IPS-18c (cell line): ENCODE data around the gene DOC2B.
"Not testable (repeated sequence)": the region's sequence is repeated elsewhere in the genome, so short reads cannot be mapped to it uniquely, and the experiment has no call there.

Experiments
- H3K4me3 ChIP-seq: 2 replicates; pipeline ENCODE4 v1.7.0; 2013; ENCODE audit warnings: low read depth, mild to moderate bottlenecking, low read length, moderate library complexity; ENCODE audit not compliant: insufficient read depth
- H3K9me3 ChIP-seq: one replicate; pipeline ENCODE4 v1.6.1; 2013; ENCODE audit warnings: mild to moderate bottlenecking, low read length, moderate library complexity; ENCODE audit not compliant: control insufficient read depth, insufficient read depth

The DOC2B gene

DNA sequence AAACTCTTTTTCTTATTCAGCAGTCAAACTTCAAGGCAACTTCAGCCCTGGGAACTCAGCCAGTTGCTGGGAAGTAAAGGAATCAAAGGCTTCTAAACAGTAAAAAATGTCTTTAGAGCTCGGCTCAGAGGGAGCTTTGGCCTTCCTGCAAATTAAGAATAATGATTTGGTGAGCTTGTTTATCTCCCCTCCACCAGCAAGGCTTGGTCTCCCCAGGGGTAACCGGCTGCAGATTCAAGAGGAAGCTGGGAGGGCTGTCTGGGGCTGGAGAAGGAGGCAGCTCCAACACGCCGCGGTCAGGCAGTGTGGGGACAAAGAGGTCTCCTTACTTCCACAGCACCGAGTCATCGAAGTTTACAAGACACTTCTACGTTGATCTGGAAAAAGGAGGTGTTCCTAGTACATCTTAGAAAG is 17.7 kb upstream of the DOC2B start:
- Histone ChIP-seq H3K9me3 (no peaks in the 10 kb centered on the region), H3K4me3 (no peak overlapping the region)

DNA sequence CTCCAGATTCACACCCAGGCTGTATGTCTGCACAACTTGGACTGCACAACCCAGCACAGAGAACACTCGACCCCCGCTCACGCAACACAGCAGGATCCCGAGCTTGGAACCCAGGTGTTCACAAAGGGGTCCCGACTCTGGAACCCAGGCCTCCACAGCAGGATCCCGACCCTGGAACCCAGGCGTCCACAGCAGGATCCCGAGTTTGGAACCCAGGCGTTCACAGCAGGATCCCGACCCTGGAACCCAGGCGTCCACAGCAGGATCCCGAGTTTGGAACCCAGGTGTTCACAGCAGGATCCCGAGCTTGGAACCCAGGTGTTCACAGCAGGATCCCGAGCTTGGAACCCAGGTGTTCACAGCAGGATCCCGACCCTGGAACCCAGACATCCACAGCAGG is 16.8 kb upstream of the DOC2B start:
- not testable (repeated sequence) for H3K4me3 ChIP-seq

DNA sequence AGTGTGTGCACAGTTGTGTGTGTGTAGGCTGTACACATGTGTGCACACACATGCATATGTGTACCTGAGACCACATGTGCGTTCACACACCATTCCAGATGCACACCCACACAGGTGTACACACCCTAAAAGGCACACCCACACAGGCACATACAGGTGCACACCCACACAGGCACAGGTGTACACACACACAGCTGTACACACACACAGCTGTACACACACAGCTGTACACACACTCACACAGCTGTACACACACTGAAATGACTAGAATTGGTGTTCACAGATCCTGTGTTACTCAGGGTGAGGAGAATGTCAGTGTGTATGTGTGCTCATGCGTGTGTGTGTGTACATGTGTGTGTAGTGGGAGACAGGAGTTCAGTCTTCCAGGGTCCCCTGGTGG is 15.9 kb upstream of the DOC2B start:
- H3K4me3 ChIP-seq = no peak overlapping the region

More for the DNA sequence above, 16.8 kb upstream of the DOC2B start:
- H3K9me3 ChIP-seq = not testable (repeated sequence)

DNA sequence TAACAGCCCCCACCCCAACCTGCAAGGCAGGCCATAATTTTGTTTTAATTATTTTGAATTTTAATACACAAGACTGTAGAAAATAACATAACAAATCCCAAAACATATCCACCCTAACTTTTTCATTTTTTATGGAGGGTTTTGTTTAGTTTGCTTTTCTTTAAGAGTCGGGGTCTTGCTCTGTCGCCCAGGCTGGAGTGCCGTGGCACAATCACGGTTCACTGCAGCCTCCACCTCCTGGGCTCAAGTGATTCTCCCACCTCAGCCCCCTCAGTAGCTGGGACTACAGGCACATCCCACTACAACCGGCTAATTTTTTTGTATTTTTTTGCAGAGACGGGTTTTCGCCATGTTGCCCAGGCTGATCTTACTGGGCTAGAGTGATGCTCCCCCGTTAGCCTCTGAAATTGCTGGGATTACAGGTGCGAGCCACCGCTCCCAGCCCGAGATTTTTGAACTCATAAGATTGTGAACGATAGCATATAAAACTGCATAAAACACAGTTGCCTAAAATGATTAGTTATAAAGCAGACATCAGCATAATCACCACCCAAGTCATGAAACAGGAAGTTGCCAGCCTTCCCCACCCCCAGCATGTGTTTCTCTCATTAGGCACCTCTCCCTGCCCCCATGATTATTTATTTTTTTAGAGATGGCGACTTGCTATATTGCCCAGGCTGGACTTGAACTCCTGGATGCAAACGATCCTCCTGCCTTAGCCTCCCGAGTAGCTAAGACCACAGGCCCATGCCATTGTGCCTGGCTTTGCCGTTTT is 13.6 kb upstream of the DOC2B start:
- H3K9me3 ChIP-seq = no peaks in the 10 kb centered on the region
- no peak overlapping the region for H3K4me3 ChIP-seq

More for the DNA sequence above, 15.9 kb upstream of the DOC2B start:
- no peaks in the 10 kb centered on the region for H3K9me3 ChIP-seq

GRCh38 chr17:193841-194806 is 12.7 kb upstream of the DOC2B start:
- H3K9me3 ChIP-seq = no peaks in the 10 kb centered on the region
- H3K4me3 ChIP-seq = no peak overlapping the region

- no peaks in the 10 kb centered on the region for H3K9me3 ChIP-seq
- H3K4me3 ChIP-seq = no peak overlapping the region
Measured at GRCh38 chr17:193426-193810, 12.0 kb upstream of the DOC2B start.

GRCh38 chr17:192666-193425 is 11.4 kb upstream of the DOC2B start:
- H3K9me3 ChIP-seq = no peaks in the 10 kb centered on the region
- no peak overlapping the region for H3K4me3 ChIP-seq

GRCh38 chr17:189444-189843 is 8.0 kb upstream of the DOC2B start:
- no peak overlapping the region for H3K4me3 ChIP-seq
- H3K9me3 ChIP-seq = no peaks in the 10 kb centered on the region

DNA sequence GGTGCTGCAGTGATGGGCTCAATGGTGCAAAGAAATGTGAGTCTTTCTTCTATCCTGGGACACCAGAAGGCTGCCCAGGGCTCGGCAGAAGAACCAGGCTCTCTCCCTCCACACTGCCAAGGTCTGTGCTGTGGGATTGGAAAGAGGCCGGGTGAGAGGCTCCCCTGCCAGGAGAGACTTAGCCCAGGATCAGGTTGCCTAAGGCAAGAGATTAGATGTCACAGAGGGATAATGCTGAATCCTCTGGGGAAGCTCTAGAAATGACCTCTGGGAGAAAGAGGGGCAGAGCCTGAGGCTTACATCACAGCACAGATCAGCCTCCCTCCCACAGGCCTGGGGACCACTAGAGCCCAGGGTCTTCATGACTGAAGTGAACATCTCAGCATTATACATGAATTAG is 5.7 kb upstream of the DOC2B start:
- Histone ChIP-seq H3K9me3 (no peaks in the 10 kb centered on the region), H3K4me3 (no peak overlapping the region)

DNA sequence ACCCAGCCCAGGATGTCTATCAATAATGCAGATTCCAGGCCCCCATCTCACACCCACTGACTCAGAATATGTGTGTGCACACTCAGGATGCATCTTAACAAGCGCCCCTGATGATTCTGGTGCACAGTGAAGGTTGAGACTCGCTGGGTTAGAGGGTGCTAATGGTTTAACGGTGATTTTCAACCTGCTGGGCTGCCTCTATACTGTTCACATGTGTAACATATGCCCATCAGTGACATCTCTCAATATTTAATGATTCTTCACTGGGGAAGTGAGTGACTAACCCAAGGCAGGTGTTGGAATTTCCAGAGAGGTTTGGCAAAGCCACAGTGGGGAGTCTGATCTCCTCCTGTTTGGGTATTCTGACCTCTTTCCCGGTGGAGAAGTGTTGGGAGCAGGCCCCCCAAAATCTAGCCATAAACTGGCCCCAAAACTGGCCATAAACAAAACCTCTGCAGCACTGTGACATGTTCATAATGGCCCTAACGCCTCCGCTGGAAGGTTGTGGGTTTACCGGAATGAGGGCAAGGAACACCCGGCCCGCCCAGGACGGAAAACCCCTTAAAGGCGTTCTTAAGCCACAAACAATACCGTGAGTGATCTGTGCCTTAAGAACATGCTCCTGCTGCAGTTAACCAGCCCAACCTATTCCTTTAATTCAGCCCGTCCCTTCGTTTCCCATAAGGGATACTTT is 4.1 kb upstream of the DOC2B start:
- no peak overlapping the region for H3K4me3 ChIP-seq
- no peaks in the 10 kb centered on the region for H3K9me3 ChIP-seq

GRCh38 chr17:183021-183420 is 1.6 kb upstream of the DOC2B start:
- Histone ChIP-seq H3K9me3 (no peaks in the 10 kb centered on the region), H3K4me3 (no peak overlapping the region)

DNA sequence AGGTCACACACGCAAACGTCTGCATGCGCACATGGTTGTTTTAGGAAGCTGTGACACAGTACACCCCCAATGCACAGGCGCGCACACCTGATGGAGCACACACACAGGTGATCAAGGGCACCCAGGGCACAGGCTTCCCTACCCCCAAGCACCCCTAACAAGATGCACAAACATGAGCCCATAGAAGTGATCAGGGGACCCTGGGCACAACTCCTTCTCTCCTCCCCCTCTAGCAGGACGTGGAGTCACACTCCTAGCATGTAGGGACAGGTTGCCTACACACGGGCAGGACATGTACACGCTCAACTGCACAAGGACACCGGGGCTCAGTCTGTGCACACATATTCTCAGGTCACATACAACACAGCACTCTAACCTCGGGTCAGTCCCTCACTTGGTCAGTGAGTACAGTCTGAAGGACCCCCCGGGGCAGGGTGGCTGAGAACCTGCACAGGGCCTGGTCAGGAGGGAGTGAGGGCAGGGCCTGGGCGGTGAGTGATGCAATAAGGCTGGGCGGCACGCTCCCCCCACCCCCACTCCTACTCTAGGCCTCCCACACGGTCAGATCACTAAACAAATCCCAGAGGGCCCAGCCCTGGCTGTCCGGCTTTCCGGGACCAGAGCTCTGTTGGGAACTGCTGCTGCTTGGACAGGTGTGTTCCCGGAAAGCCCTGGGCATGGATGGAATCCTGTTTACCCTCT is 751 bp upstream of the DOC2B start:
- peak overlapping the region; percentile 9 for H3K4me3 ChIP-seq
- H3K9me3 ChIP-seq = no peaks in the 10 kb centered on the region

- Histone ChIP-seq H3K9me3 (no peaks in the 10 kb centered on the region), H3K4me3 (peak overlapping the region; percentile 55)
Measured at GRCh38 chr17:180381-181244, 837 bp downstream of the DOC2B start.

DNA sequence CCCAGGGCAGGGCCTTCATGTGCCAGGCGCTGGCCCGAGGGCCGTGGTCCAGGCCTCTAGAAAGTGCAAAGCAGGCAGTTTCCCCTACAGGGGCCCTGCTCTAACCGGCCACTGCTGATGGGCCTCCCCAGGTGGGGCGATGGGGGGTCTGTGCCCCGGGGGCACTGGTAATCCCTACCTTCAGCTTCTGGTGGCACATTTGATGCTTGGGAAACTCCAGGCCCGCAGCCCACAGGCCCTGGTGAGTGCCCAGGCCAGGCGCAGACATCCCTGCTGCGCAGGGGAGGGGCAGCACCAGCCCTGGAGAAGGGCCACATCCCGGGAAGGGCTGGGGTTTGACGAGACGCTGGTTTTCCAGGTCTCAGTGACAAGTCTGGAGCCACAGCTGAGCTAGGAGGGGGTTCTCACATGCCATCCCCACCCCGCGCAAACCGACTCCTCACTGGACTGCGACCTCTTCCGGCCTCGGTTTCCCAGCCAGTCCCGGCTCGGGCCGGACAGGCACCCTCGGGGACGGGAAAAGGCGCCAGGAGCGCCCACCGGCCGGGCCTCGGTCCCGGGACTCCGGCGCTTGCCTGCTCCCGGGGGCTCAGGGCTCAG is 1.6 kb downstream of the DOC2B start:
- Histone ChIP-seq H3K4me3 (peak overlapping the region; percentile 55), H3K9me3 (no peaks in the 10 kb centered on the region)

GRCh38 chr17:179066-179432 is 2.4 kb downstream of the DOC2B start:
- H3K9me3 ChIP-seq = no peaks in the 10 kb centered on the region
- H3K4me3 ChIP-seq = no peak overlapping the region
